Left renal cortex interstitium (tissue), 4 donors: ENCODE measurements around the gene SLC16A12. TPM values are rescaled to one million over a fixed set of nuclear protein-coding genes. Genes with fewer than 3 reads are reported as not detected.
"Not testable (repeated sequence)": the region's sequence is repeated elsewhere in the genome, so short reads cannot be mapped to it uniquely, and the experiment has no call there.

Source experiments
- DNase-seq, 4 donors: peaks; one replicate each; pipeline ENCODE4 v3.0.0-alpha.2; 2013; ENCODE audit warnings: low read depth in 4 of 4, low spot score in 2 of 4, missing footprints in 1 of 4
- polyA plus RNA-seq, 4 donors: library from polyadenylated mRNA; unstranded; fragments of 120-200 nt; gene quantifications; one replicate each; pipeline ENCODE4 v1.2.1, GENCODE V29; 2013; ENCODE audit not compliant: insufficient read length in 4 of 4

The SLC16A12 gene
- polyA plus RNA-seq, 4 donors: 27.3 to 35.1 (median 29.6) TPM

- no peak for DNase-seq
Measured at GRCh38 chr10:89398003-89398749, 137.2 kb downstream of the SLC16A12 start.

GRCh38 chr10:89395141-89395540, 140.3 kb downstream of the SLC16A12 start:
- DNase-seq: no peak

GRCh38 chr10:89393898-89394297, 141.5 kb downstream of the SLC16A12 start:
- DNase-seq: no peak

GRCh38 chr10:89392974-89393373, 142.4 kb downstream of the SLC16A12 start:
- no peak for DNase-seq

GRCh38 chr10:89391907-89392756, 143.3 kb downstream of the SLC16A12 start, which contains the start of gene IFIT1:
Gene IFIT1 (plus strand): TSS chr10:89392623. CDS start chr10:89392713, 90 bp downstream.
- DNase-seq: peak in 3 of 4 donors; percentile 69 to 86 (median 74)

GRCh38 chr10:89391226-89391576, 144.2 kb downstream of the SLC16A12 start:
- not testable (repeated sequence) for DNase-seq

GRCh38 chr10:89390476-89391225, 144.7 kb downstream of the SLC16A12 start:
- no peak for DNase-seq

GRCh38 chr10:89389254-89389653, 146.1 kb downstream of the SLC16A12 start:
- DNase-seq: no peak

GRCh38 chr10:89388806-89389205, 146.6 kb downstream of the SLC16A12 start:
- DNase-seq: no peak

GRCh38 chr10:89384474-89385340, 150.7 kb downstream of the SLC16A12 start:
- no peak for DNase-seq

- no peak for DNase-seq
Measured at GRCh38 chr10:89382757-89383156, 152.6 kb downstream of the SLC16A12 start.

Other genes starting within 250 kb of the SLC16A12 start
- 10 to 100 TPM in 1 of 4 donors, 1 to 10 TPM in 3; 6.6 to 12.8 (median 8.1) TPM for gene IFIT2, start 233.5 kb downstream of the SLC16A12 start, polyA plus RNA-seq
- 10 to 100 TPM; 11.7 to 18.7 (median 14.2) TPM for gene IFIT3, start 207.6 kb downstream of the SLC16A12 start, polyA plus RNA-seq
- under 1 TPM in 3 of 4 donors, not detected in 1; 0.09 to 0.38 (median 0.21) TPM for gene IFIT1B, start 157.5 kb downstream of the SLC16A12 start, polyA plus RNA-seq
- gene IFIT1, start 143.0 kb downstream of the SLC16A12 start, polyA plus RNA-seq: 10 to 100 TPM; 14.5 to 20.7 (median 17.6) TPM
- 10 to 100 TPM; 11.1 to 20.3 (median 16.3) TPM for gene IFIT5, start 121.0 kb downstream of the SLC16A12 start, polyA plus RNA-seq
- gene PANK1, start 109.6 kb upstream of the SLC16A12 start, polyA plus RNA-seq: 10 to 100 TPM; 42.5 to 54.0 (median 46.1) TPM
- 10 to 100 TPM; 14.2 to 18.6 (median 15.7) TPM for gene KIF20B, start 166.0 kb upstream of the SLC16A12 start, polyA plus RNA-seq